ENCODE results near the gene MRPL54.
"Not testable (repeated sequence)": the region's sequence is repeated elsewhere in the genome, so short reads cannot be mapped to it uniquely, and the experiment has no call there.

MRPL54 gene

DNA sequence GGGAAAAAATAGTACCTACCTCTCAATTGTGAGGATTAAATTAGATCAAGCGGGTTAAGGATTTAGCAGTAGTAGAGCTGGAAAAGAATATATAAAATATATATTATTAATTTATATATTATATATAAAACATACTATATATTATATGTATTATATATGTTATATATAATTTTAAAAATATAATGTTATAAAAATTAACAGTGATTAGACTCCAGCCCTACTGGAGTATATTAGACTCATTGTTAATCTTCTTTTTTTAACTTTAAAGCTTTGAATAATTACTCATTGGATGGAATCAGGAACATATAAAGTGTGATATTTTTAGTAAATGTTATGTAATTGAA, 380 bp upstream of the MRPL54 start:
- H3K4me2 ChIP-seq (ENCODE audit: low read depth, low read length, poor library complexity, severe bottlenecking), result peak overlapping the region; percentile 96
- H3K36me3 ChIP-seq (ENCODE audit: insufficient read depth, low read length), result peaks cover 2% of the 10 kb centered on the region; the same call in 1 of the 2 replicates
- no peaks in the 10 kb centered on the region for H4K20me1 ChIP-seq (ENCODE audit: insufficient read depth, low read length, poor library complexity, severe bottlenecking)
- H2AFZ ChIP-seq (ENCODE audit: low read length), result peak overlapping the region; percentile 98; the same call in 1 of the 2 replicates
- H3K79me2 ChIP-seq (ENCODE audit: insufficient read depth, low read length), result peaks cover 36% of the 10 kb centered on the region
- peak overlapping the region; percentile 98 for H3K4me3 ChIP-seq (ENCODE audit: low read length, poor library complexity, severe bottlenecking)
- H3F3A ChIP-seq (ENCODE audit: low read depth), result 0 out of 2 replicates have a peak, but pooled peaks cover 2% of the 10 kb centered on the region
- no peak for TF ChIP-seq EZH2phosphoT487 (IDR thresholded peaks at IDR 0.05; ENCODE audit: borderline replicate concordance)
- TF ChIP-seq, protein P1, sequence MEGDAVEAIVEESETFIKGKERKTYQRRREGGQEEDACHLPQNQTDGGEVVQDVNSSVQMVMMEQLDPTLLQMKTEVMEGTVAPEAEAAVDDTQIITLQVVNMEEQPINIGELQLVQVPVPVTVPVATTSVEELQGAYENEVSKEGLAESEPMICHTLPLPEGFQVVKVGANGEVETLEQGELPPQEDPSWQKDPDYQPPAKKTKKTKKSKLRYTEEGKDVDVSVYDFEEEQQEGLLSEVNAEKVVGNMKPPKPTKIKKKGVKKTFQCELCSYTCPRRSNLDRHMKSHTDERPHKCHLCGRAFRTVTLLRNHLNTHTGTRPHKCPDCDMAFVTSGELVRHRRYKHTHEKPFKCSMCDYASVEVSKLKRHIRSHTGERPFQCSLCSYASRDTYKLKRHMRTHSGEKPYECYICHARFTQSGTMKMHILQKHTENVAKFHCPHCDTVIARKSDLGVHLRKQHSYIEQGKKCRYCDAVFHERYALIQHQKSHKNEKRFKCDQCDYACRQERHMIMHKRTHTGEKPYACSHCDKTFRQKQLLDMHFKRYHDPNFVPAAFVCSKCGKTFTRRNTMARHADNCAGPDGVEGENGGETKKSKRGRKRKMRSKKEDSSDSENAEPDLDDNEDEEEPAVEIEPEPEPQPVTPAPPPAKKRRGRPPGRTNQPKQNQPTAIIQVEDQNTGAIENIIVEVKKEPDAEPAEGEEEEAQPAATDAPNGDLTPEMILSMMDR (conservative IDR thresholded peaks at IDR 0.05; ENCODE audit: low read length), result no peak
- no peaks in the 10 kb centered on the region for H3K9me2 ChIP-seq (replicated peaks; ENCODE audit: low read depth, low read length)
- peaks cover 23% of the 10 kb centered on the region for H3K4me1 ChIP-seq (ENCODE audit: insufficient read depth, low read length, poor library complexity, severe bottlenecking)
- no peaks in the 10 kb centered on the region for H3K27me3 ChIP-seq (ENCODE audit: insufficient read depth, low read length, poor library complexity, severe bottlenecking)
- H3K9me3 ChIP-seq (ENCODE audit: insufficient read depth, low read depth, low read length), result no peaks in the 10 kb centered on the region
- peak overlapping the region; percentile 96 for H3K9ac ChIP-seq (ENCODE audit: low read depth, low read length, poor library complexity, severe bottlenecking)

- Histone ChIP-seq H3K9me2 (replicated peaks; ENCODE audit: low read depth, low read length) (no peaks in the 10 kb centered on the region), H3K4me2 (ENCODE audit: low read depth, low read length, poor library complexity, severe bottlenecking) (no peak overlapping the region), H3K4me3 (ENCODE audit: low read length, poor library complexity, severe bottlenecking) (no peak overlapping the region), H3K79me2 (ENCODE audit: insufficient read depth, low read length) (peaks cover 18% of the 10 kb centered on the region), H3K9me3 (ENCODE audit: insufficient read depth, low read depth, low read length) (no peaks in the 10 kb centered on the region), H3K27me3 (ENCODE audit: insufficient read depth, low read length, poor library complexity, severe bottlenecking) (no peaks in the 10 kb centered on the region), H2AFZ (ENCODE audit: low read length) (no peak overlapping the region), H3K4me1 (ENCODE audit: insufficient read depth, low read length, poor library complexity, severe bottlenecking) (peaks cover 16% of the 10 kb centered on the region), H3F3A (ENCODE audit: low read depth) (0 out of 2 replicates have a peak, but pooled peaks cover 2% of the 10 kb centered on the region), H4K20me1 (ENCODE audit: insufficient read depth, low read length, poor library complexity, severe bottlenecking) (no peaks in the 10 kb centered on the region), H3K9ac (ENCODE audit: low read depth, low read length, poor library complexity, severe bottlenecking) (no peak overlapping the region), H3K36me3 (ENCODE audit: insufficient read depth, low read length) (peaks cover 10% of the 10 kb centered on the region; the same call in 1 of the 2 replicates)
- TF ChIP-seq, protein P1 (conservative IDR thresholded peaks at IDR 0.05; ENCODE audit: low read length), result no peak
- no peak for TF ChIP-seq EZH2phosphoT487 (IDR thresholded peaks at IDR 0.05; ENCODE audit: borderline replicate concordance)
These were observed 2.6 kb downstream of the MRPL54 start for GRCh38 chr19:3765121-3765520.

GRCh38 chr19:3765757-3766156, 3.3 kb downstream of the MRPL54 start:
- H3F3A ChIP-seq (ENCODE audit: low read depth); H3K9ac ChIP-seq (ENCODE audit: low read depth, low read length, poor library complexity, severe bottlenecking); H3K9me3 ChIP-seq (ENCODE audit: insufficient read depth, low read depth, low read length); H3K27me3 ChIP-seq (ENCODE audit: insufficient read depth, low read length, poor library complexity, severe bottlenecking); H4K20me1 ChIP-seq (ENCODE audit: insufficient read depth, low read length, poor library complexity, severe bottlenecking); H3K4me2 ChIP-seq (ENCODE audit: low read depth, low read length, poor library complexity, severe bottlenecking); H2AFZ ChIP-seq (ENCODE audit: low read length); H3K9me2 ChIP-seq (replicated peaks; ENCODE audit: low read depth, low read length); H3K4me3 ChIP-seq (ENCODE audit: low read length, poor library complexity, severe bottlenecking); H3K36me3 ChIP-seq (ENCODE audit: insufficient read depth, low read length): not testable (repeated sequence)
- peaks cover 12% of the 10 kb centered on the region for H3K79me2 ChIP-seq (ENCODE audit: insufficient read depth, low read length)
- peaks cover 14% of the 10 kb centered on the region for H3K4me1 ChIP-seq (ENCODE audit: insufficient read depth, low read length, poor library complexity, severe bottlenecking)

GRCh38 chr19:3766520-3766919, 4.0 kb downstream of the MRPL54 start:
- H2AFZ ChIP-seq (ENCODE audit: low read length), result no peak overlapping the region
- H3K27me3 ChIP-seq (ENCODE audit: insufficient read depth, low read length, poor library complexity, severe bottlenecking), result no peaks in the 10 kb centered on the region
- no peak for TF ChIP-seq EZH2phosphoT487 (IDR thresholded peaks at IDR 0.05; ENCODE audit: borderline replicate concordance)
- TF ChIP-seq, protein P1 (conservative IDR thresholded peaks at IDR 0.05; ENCODE audit: low read length), result no peak
- peaks cover 8% of the 10 kb centered on the region for H3K4me1 ChIP-seq (ENCODE audit: insufficient read depth, low read length, poor library complexity, severe bottlenecking)
- H3K9me3 ChIP-seq (ENCODE audit: insufficient read depth, low read depth, low read length), result no peaks in the 10 kb centered on the region
- H3F3A ChIP-seq (ENCODE audit: low read depth), result 0 out of 2 replicates have a peak, but pooled peaks cover 2% of the 10 kb centered on the region
- peaks cover 5% of the 10 kb centered on the region; the same call in 1 of the 2 replicates for H3K79me2 ChIP-seq (ENCODE audit: insufficient read depth, low read length)
- peaks cover 10% of the 10 kb centered on the region; the same call in 1 of the 2 replicates for H3K36me3 ChIP-seq (ENCODE audit: insufficient read depth, low read length)
- no peak overlapping the region for H3K4me2 ChIP-seq (ENCODE audit: low read depth, low read length, poor library complexity, severe bottlenecking)
- no peaks in the 10 kb centered on the region for H4K20me1 ChIP-seq (ENCODE audit: insufficient read depth, low read length, poor library complexity, severe bottlenecking)
- no peak overlapping the region for H3K9ac ChIP-seq (ENCODE audit: low read depth, low read length, poor library complexity, severe bottlenecking)
- no peaks in the 10 kb centered on the region for H3K9me2 ChIP-seq (replicated peaks; ENCODE audit: low read depth, low read length)
- H3K4me3 ChIP-seq (ENCODE audit: low read length, poor library complexity, severe bottlenecking), result no peak overlapping the region

Data from Loucy (cell line).